Occipital lobe (tissue), 3 donors: ENCODE data around the gene ACTL6A. TPM values are rescaled to one million over a fixed set of nuclear protein-coding genes. Genes with fewer than 3 reads are reported as not detected.
A peak's percentile ranks its signal among the peaks of the same experiment; 100 is the strongest.

Source experiments
- DNase-seq: peaks from one replicate; lab custom pipeline; 2025; lab: John Stamatoyannopoulos, UW
- small RNA-seq: library from RNA; depleted of rRNA; stranded (forward); fragments of <200 nt; gene quantifications from one replicate; pipeline ENCODE3, GENCODE V24; 2014
- total RNA-seq: library from RNA; depleted of rRNA; stranded (reverse); fragments of >200 nt; gene quantifications from one replicate; pipeline ENCODE4 v1.2.3, GENCODE V29; 2014

Gene ACTL6A
- total RNA-seq, 1 donor from 2014 or later = 25.0 TPM

GRCh38 chr3:179590669-179591068 is 27.9 kb downstream of the ACTL6A start:
- no peak for DNase-seq

GRCh38 chr3:179591313-179591712 is 28.6 kb downstream of the ACTL6A start:
- DNase-seq = no peak

- no peak for DNase-seq
Measured at GRCh38 chr3:179599531-179599930, 36.8 kb downstream of the ACTL6A start.

- DNase-seq = no peak
Measured at GRCh38 chr3:179603321-179603720, 40.6 kb downstream of the ACTL6A start.

GRCh38 chr3:179603831-179604230 is 41.1 kb downstream of the ACTL6A start:
- no peak for DNase-seq

GRCh38 chr3:179604321-179605078 is 41.8 kb downstream of the ACTL6A start, which contains the start of the genes MRPL47 and NDUFB5:
TSS of gene MRPL47 (minus strand) at chr3:179604638. CDS start at chr3:179604624, 14 bp downstream.
TSS of gene NDUFB5 (plus strand) at chr3:179604794. CDS start at chr3:179604816, 22 bp downstream.
- peak; percentile 93 for DNase-seq

- DNase-seq = no peak
Measured at GRCh38 chr3:179606534-179607085, 43.9 kb downstream of the ACTL6A start.

GRCh38 chr3:179608931-179609720 is 46.4 kb downstream of the ACTL6A start:
- DNase-seq = no peak

- DNase-seq = no peak
Measured at GRCh38 chr3:179610066-179610465, 47.3 kb downstream of the ACTL6A start.

- DNase-seq = no peak
Measured at GRCh38 chr3:179613807-179614206, 51.1 kb downstream of the ACTL6A start.

- DNase-seq = no peak
Measured at GRCh38 chr3:179615458-179616173, 52.9 kb downstream of the ACTL6A start.

GRCh38 chr3:179622023-179622422 is 59.3 kb downstream of the ACTL6A start:
- DNase-seq = no peak

- DNase-seq = no peak
Measured at GRCh38 chr3:179624451-179624850, 61.7 kb downstream of the ACTL6A start.

GRCh38 chr3:179630753-179631451 is 68.2 kb downstream of the ACTL6A start:
- DNase-seq = no peak

Small RNA genes within 50 kb of the gene (small RNA-seq; reads per million reads assigned to genes)
- gene AC090425.1 = not detected
- gene RF01210 = not detected

Other genes with a start within 250 kb of the ACTL6A start
- 107 TPM for gene ZNF639, start 239.9 kb upstream of the ACTL6A start, total RNA-seq
- 125 TPM for gene MFN1, start 215.2 kb upstream of the ACTL6A start, total RNA-seq
- gene GNB4, start 111.5 kb upstream of the ACTL6A start, total RNA-seq = 177 TPM
- gene MRPL47, start 41.7 kb downstream of the ACTL6A start, total RNA-seq = 29.5 TPM
- 135 TPM for gene NDUFB5, start 41.9 kb downstream of the ACTL6A start, total RNA-seq
- 13.3 TPM for gene USP13, start 90.1 kb downstream of the ACTL6A start, total RNA-seq